Measurements from ENCODE around the gene MEX3D. TPM values are rescaled to one million over a fixed set of nuclear protein-coding genes. Genes with fewer than 3 reads are reported as not detected.

The MEX3D gene
- total RNA-seq, 4 donors from 2014 or later, result 20.8 to 100 (median 27.8) TPM

GRCh38 chr19:1566392-1567115 lies 1.6 kb downstream of the MEX3D start:
- peaks cover 3 to 20% (median 16%) of the 10 kb centered on the region in 4 donors for H3K4me1 ChIP-seq
- WGBS, 2 donors (ENCODE audit: low coverage in 1 of 2), result 8% methylated on average over 13 of the region's 42 CpGs; no CpG with 5 or more reads in 1 of the 2 donors
- in situ Hi-C loops (cut with MboI; ENCODE audit: low pct_ligation_motif_present in 1 of 4, low pct_unique_long_range_greater_than_20kb in 1 of 4, low sequenced_read_pairs in 3 of 4), result no loop called here
- no peaks in the 10 kb centered on the region for H3K36me3 ChIP-seq
- intact Hi-C loops (cut with DNase I; ENCODE audit: low total_unique reads), result no loop called here
- TF ChIP-seq POLR2A (IDR thresholded peaks at IDR 0.05) (peak; percentile 63), CTCF (IDR thresholded peaks at IDR 0.05) (no peak), POLR2AphosphoS5 (IDR thresholded peaks at IDR 0.05) (peak; percentile 47 to 78 (median 69))
- DNase-seq, result peak; percentile 59
- H3K4me3 ChIP-seq, result peak overlapping the region; percentile 62 to 74 (median 67)
- H3K27ac ChIP-seq, result peak overlapping the region; percentile 82 to 90 (median 88)
- H3K27me3 ChIP-seq, result peaks cover 7% of the 10 kb centered on the region
- no peaks in the 10 kb centered on the region for H3K9me3 ChIP-seq

- Histone ChIP-seq H3K4me3 (no peak overlapping the region), H3K4me1 (peaks cover 3 to 16% (median 10%) of the 10 kb centered on the region in 4 donors), H3K27me3 (no peaks in the 10 kb centered on the region), H3K36me3 (no peaks in the 10 kb centered on the region), H3K9me3 (no peaks in the 10 kb centered on the region), H3K27ac (no peak overlapping the region)
- in situ Hi-C loops (cut with MboI; ENCODE audit: low pct_ligation_motif_present in 1 of 4, low pct_unique_long_range_greater_than_20kb in 1 of 4, low sequenced_read_pairs in 3 of 4), result no loop called here
- DNase-seq, result no peak
- TF ChIP-seq EP300 (IDR thresholded peaks at IDR 0.05; ENCODE audit: low read depth) (no peak), CTCF (IDR thresholded peaks at IDR 0.05) (no peak), POLR2AphosphoS5 (IDR thresholded peaks at IDR 0.05) (no peak), POLR2A (IDR thresholded peaks at IDR 0.05) (no peak)
- WGBS, 2 donors (ENCODE audit: low coverage in 1 of 2), result 82 to 86% methylated on average over 3 to 6 of the region's 6 CpGs
- intact Hi-C loops (cut with DNase I; ENCODE audit: low total_unique reads), result no loop called here
Measured at GRCh38 chr19:1563251-1563650, 4.9 kb downstream of the MEX3D start.

- in situ Hi-C loops (cut with MboI; ENCODE audit: low pct_ligation_motif_present in 1 of 4, low pct_unique_long_range_greater_than_20kb in 1 of 4, low sequenced_read_pairs in 3 of 4) (no loop called here), intact Hi-C loops (cut with DNase I; ENCODE audit: low total_unique reads) (no loop called here)
- Histone ChIP-seq H3K4me1 (peaks cover 3 to 6% (median 4%) of the 10 kb centered on the region in 4 donors), H3K27ac (no peak overlapping the region), H3K9me3 (no peaks in the 10 kb centered on the region), H3K36me3 (peaks cover 0 to 3% (median 0%) of the 10 kb centered on the region in 4 donors), H3K27me3 (no peaks in the 10 kb centered on the region), H3K4me3 (no peak overlapping the region)
- DNase-seq, result no peak
- no peak for TF ChIP-seq POLR2A (IDR thresholded peaks at IDR 0.05)
- TF ChIP-seq CTCF (IDR thresholded peaks at IDR 0.05), result no peak
- no peak for TF ChIP-seq POLR2AphosphoS5 (IDR thresholded peaks at IDR 0.05)
- TF ChIP-seq EP300 (IDR thresholded peaks at IDR 0.05; ENCODE audit: low read depth), result no peak
- 80 to 90% methylated on average over 1 to 17 of the region's 17 CpGs for WGBS, 2 donors (ENCODE audit: low coverage in 1 of 2)
Measured at GRCh38 chr19:1561236-1561842, 6.8 kb downstream of the MEX3D start.

GRCh38 chr19:1560286-1560882 lies 7.7 kb downstream of the MEX3D start:
- Histone ChIP-seq H3K36me3 (peaks cover 0 to 4% (median 0%) of the 10 kb centered on the region in 4 donors), H3K4me1 (no peaks in the 10 kb centered on the region), H3K27me3 (no peaks in the 10 kb centered on the region), H3K9me3 (no peaks in the 10 kb centered on the region), H3K27ac (no peak overlapping the region), H3K4me3 (no peak overlapping the region)
- in situ Hi-C loops (cut with MboI; ENCODE audit: low pct_ligation_motif_present in 1 of 4, low pct_unique_long_range_greater_than_20kb in 1 of 4, low sequenced_read_pairs in 3 of 4), result no loop called here
- intact Hi-C loops (cut with DNase I; ENCODE audit: low total_unique reads), result no loop called here
- no peak for TF ChIP-seq POLR2A (IDR thresholded peaks at IDR 0.05)
- no peak for TF ChIP-seq POLR2AphosphoS5 (IDR thresholded peaks at IDR 0.05)
- no peak for TF ChIP-seq EP300 (IDR thresholded peaks at IDR 0.05; ENCODE audit: low read depth)
- DNase-seq, result no peak
- 75 to 81% methylated on average over 4 to 16 of the region's 25 CpGs for WGBS, 2 donors (ENCODE audit: low coverage in 1 of 2)
